Esophagus muscularis mucosa (tissue), 4 donors: ENCODE results near the gene ANKRD27. TPM values are rescaled to one million over a fixed set of nuclear protein-coding genes. Genes with fewer than 3 reads are reported as not detected.

Source experiments
- DNase-seq: peaks from one replicate; pipeline ENCODE4 v3.0.0-alpha.2; 2017; ENCODE audit errors: extremely low spot score
- H3K27ac ChIP-seq, 4 donors: fragments of 200-600 bp; sonication (generic); replicated peaks in 1 of 4; 1 replicate in 3 of 4; 2 replicates in 1 of 4; pipeline ENCODE4 v1.5.1; 2016 to 2019; ENCODE audit warnings: mild to moderate bottlenecking in 1 of 4
- H3K27me3 ChIP-seq, 4 donors: fragments of 200-600 bp; sonication (generic); one replicate each; pipeline versions ENCODE4 v1.5.1 to v1.6.0; 2016 to 2019
- H3K36me3 ChIP-seq, 4 donors: fragments of 200-600 bp; sonication (generic); one replicate each; pipeline ENCODE4 v1.5.1; 2016 to 2019
- H3K4me1 ChIP-seq, 4 donors: fragments of 200-600 bp; sonication (generic); one replicate each; pipeline ENCODE4 v1.5.1; 2016 to 2019
- H3K4me3 ChIP-seq, 4 donors: fragments of 200-600 bp; sonication (generic); 1 replicate in 2 of 4; 2 replicates in 2 of 4; pipeline ENCODE4 v1.5.1; 2016 to 2019; ENCODE audit warnings: mild to moderate bottlenecking in 4 of 4, moderate library complexity in 1 of 4
- H3K9me3 ChIP-seq, 4 donors: fragments of 200-600 bp; sonication (generic); 1 replicate in 3 of 4; 2 replicates in 1 of 4; pipeline ENCODE4 v1.5.1; 2016 to 2019
- CTCF ChIP-seq, 3 experiments: fragments of 200-600 bp in 2 of 3; fragments of 450-650 bp in 1 of 3; sonication (generic) in 2 of 3; IDR thresholded peaks; one replicate each; pipeline ENCODE4 v1.5.1; 2017 to 2019; ENCODE audit warnings: antibody characterized with exemption in 3 of 3, mild to moderate bottlenecking in 2 of 3, moderate library complexity in 1 of 3
- EP300 ChIP-seq: sonication (generic); formaldehyde crosslinking; IDR thresholded peaks from one replicate; pipeline ENCODE4 v1.6.1; 2017; ENCODE audit warnings: antibody characterized with exemption
- POLR2A ChIP-seq: fragments of 450-650 bp; IDR thresholded peaks from one replicate; pipeline ENCODE4 v1.6.1; 2017; ENCODE audit warnings: antibody characterized with exemption, moderate library complexity, mild to moderate bottlenecking, low read depth
- POLR2AphosphoS5 ChIP-seq, 2 donors: sonication (generic); formaldehyde crosslinking; IDR thresholded peaks; one replicate each; pipeline ENCODE4 v1.6.1; 2017; ENCODE audit warnings: antibody characterized with exemption in 2 of 2
- WGBS: methylation state at CpG from one replicate; pipeline ENCODE4 v1.1.5; 2018; 5-methylcytosine and 5-hydroxymethylcytosine counted together
- intact Hi-C: fragments of 100-400 bp; cut with DNase I; formaldehyde crosslinking; loops from one replicate; pipeline ENCODE4 v1.15.1; 2023
- total RNA-seq, 4 donors: library from RNA; depleted of rRNA; stranded (reverse); fragments of >200 nt; gene quantifications; one replicate each; pipeline versions ENCODE4 v1.1.0 to v1.2.1, GENCODE V29; 2016

Gene ANKRD27
- total RNA-seq, 4 donors from 2014 or later: 43.2 to 58.1 (median 46.8) TPM

- Histone ChIP-seq H3K27me3 (peaks cover 0 to 13% (median 0%) of the 10 kb centered on the region in 4 donors), H3K4me3 (peak overlapping the region in 2 of 4 donors; percentile 14 to 15), H3K9me3 (no peaks in the 10 kb centered on the region), H3K4me1 (peaks cover 28 to 44% (median 42%) of the 10 kb centered on the region in 4 donors), H3K36me3 (no peaks in the 10 kb centered on the region), H3K27ac (peak overlapping the region; percentile 87 to 93 (median 90))
- DNase-seq: no peak
- WGBS: 41% methylated on average over 8 of the region's 9 CpGs
- intact Hi-C loops: no loop called here
- TF ChIP-seq POLR2AphosphoS5 (IDR thresholded peaks at IDR 0.05): no peak
Measured at GRCh38 chr19:32677657-32678056, 2.7 kb upstream of the ANKRD27 start.

GRCh38 chr19:32676895-32677359, 1.9 kb upstream of the ANKRD27 start:
- Histone ChIP-seq H3K27ac (peak overlapping the region; percentile 87 to 93 (median 90)), H3K9me3 (no peaks in the 10 kb centered on the region), H3K4me3 (peak overlapping the region; percentile 75 to 96 (median 92)), H3K27me3 (peaks cover 0 to 13% (median 0%) of the 10 kb centered on the region in 4 donors), H3K4me1 (peaks cover 28 to 51% (median 47%) of the 10 kb centered on the region in 4 donors), H3K36me3 (no peaks in the 10 kb centered on the region)
- intact Hi-C loops: no loop called here
- 25% methylated on average over 22 of the region's 33 CpGs for whole genome bisulfite sequencing
- no peak for DNase-seq
- TF ChIP-seq EP300 (no peak), CTCF (IDR thresholded peaks at IDR 0.05) (no peak), POLR2AphosphoS5 (IDR thresholded peaks at IDR 0.05) (no peak), POLR2A (no peak)

GRCh38 chr19:32676186-32676894, 1.4 kb upstream of the ANKRD27 start:
- no peak for DNase-seq
- H3K27ac ChIP-seq: peak overlapping the region; percentile 87 to 93 (median 90)
- WGBS: 3% methylated on average over 38 of the region's 93 CpGs
- no peaks in the 10 kb centered on the region for H3K9me3 ChIP-seq
- H3K4me3 ChIP-seq: peak overlapping the region; percentile 75 to 96 (median 92)
- peaks cover 0 to 1% (median 0%) of the 10 kb centered on the region in 4 donors for H3K36me3 ChIP-seq
- peaks cover 28 to 51% (median 47%) of the 10 kb centered on the region in 4 donors for H3K4me1 ChIP-seq
- H3K27me3 ChIP-seq: peaks cover 0 to 13% (median 0%) of the 10 kb centered on the region in 4 donors
- intact Hi-C loops: no loop called here
- TF ChIP-seq POLR2AphosphoS5 (IDR thresholded peaks at IDR 0.05): no peak
- no peak for TF ChIP-seq CTCF (IDR thresholded peaks at IDR 0.05)
- TF ChIP-seq EP300: no peak
- no peak for TF ChIP-seq POLR2A

- no peak for TF ChIP-seq POLR2AphosphoS5 (IDR thresholded peaks at IDR 0.05)
- TF ChIP-seq POLR2A: no peak
- TF ChIP-seq EP300: no peak
- no peak for TF ChIP-seq CTCF (IDR thresholded peaks at IDR 0.05)
Measured at GRCh38 chr19:32675720-32676185, 773 bp upstream of the ANKRD27 start, which contains the start of gene RGS9BP. Gene RGS9BP, plus strand, starts transcription at chr19:32675848. Its CDS starts 416 bp downstream, at chr19:32676264.

GRCh38 chr19:32674153-32674930, 638 bp downstream of the ANKRD27 start:
- 1% methylated on average over 41 of the region's 67 CpGs for WGBS
- intact Hi-C loops: no loop called here
- TF ChIP-seq POLR2AphosphoS5 (IDR thresholded peaks at IDR 0.05): no peak
- TF ChIP-seq POLR2A: no peak
- no peak for TF ChIP-seq EP300
- TF ChIP-seq CTCF (IDR thresholded peaks at IDR 0.05): no peak
- no peak for DNase-seq
- H3K36me3 ChIP-seq: peaks cover 0 to 7% (median 0%) of the 10 kb centered on the region in 4 donors
- peaks cover 35 to 69% (median 51%) of the 10 kb centered on the region in 4 donors for H3K4me1 ChIP-seq
- peak overlapping the region; percentile 75 to 96 (median 92) for H3K4me3 ChIP-seq
- peaks cover 0 to 13% (median 0%) of the 10 kb centered on the region in 4 donors for H3K27me3 ChIP-seq
- H3K9me3 ChIP-seq: no peaks in the 10 kb centered on the region
- peak overlapping the region; percentile 87 to 93 (median 90) for H3K27ac ChIP-seq

More at GRCh38 chr19:32675720-32676185, 773 bp upstream of the ANKRD27 start, which contains the start of gene RGS9BP:
- DNase-seq: no peak
- Histone ChIP-seq H3K27me3 (peaks cover 0 to 13% (median 0%) of the 10 kb centered on the region in 4 donors), H3K9me3 (no peaks in the 10 kb centered on the region), H3K36me3 (peaks cover 0 to 7% (median 0%) of the 10 kb centered on the region in 4 donors), H3K27ac (peak within 1 kb of the TSS; percentile 87 to 93 (median 90)), H3K4me1 (peaks cover 28 to 57% (median 47%) of the 10 kb centered on the region in 4 donors), H3K4me3 (peak within 1 kb of the TSS; percentile 75 to 96 (median 92))
- intact Hi-C loops: no loop called here
- 3% methylated on average over 8 of the region's 53 CpGs for WGBS
